ENCODE measurements around the gene PTPRD.
"Not testable (repeated sequence)": the region's sequence is repeated elsewhere in the genome, so short reads cannot be mapped to it uniquely, and the experiment has no call there.

GRCh38 chr9:8920478-8921183 lies 1692.2 kb downstream of the PTPRD start:
- TF ChIP-seq, protein P1, sequence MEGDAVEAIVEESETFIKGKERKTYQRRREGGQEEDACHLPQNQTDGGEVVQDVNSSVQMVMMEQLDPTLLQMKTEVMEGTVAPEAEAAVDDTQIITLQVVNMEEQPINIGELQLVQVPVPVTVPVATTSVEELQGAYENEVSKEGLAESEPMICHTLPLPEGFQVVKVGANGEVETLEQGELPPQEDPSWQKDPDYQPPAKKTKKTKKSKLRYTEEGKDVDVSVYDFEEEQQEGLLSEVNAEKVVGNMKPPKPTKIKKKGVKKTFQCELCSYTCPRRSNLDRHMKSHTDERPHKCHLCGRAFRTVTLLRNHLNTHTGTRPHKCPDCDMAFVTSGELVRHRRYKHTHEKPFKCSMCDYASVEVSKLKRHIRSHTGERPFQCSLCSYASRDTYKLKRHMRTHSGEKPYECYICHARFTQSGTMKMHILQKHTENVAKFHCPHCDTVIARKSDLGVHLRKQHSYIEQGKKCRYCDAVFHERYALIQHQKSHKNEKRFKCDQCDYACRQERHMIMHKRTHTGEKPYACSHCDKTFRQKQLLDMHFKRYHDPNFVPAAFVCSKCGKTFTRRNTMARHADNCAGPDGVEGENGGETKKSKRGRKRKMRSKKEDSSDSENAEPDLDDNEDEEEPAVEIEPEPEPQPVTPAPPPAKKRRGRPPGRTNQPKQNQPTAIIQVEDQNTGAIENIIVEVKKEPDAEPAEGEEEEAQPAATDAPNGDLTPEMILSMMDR (IDR thresholded peaks at IDR 0.05) = not testable (repeated sequence)
- not testable (repeated sequence) for TF ChIP-seq ZNF317 (CRISPR knock-in tag; IDR thresholded peaks at IDR 0.05; ENCODE audit: borderline replicate concordance, low read depth); MAX (CRISPR knock-in tag; IDR thresholded peaks at IDR 0.05); KAT7 (CRISPR knock-in tag; IDR thresholded peaks at IDR 0.05; ENCODE audit: borderline replicate concordance)
